Stimulated activated CD8-positive, alpha-beta memory T cell treated with anti-CD3 and anti-CD28 coated beads, Interleukin-7, amount 100 ng/mL, for 1 hour (primary cell): ENCODE results near the gene TUBA4B.

Source experiments
- DNase-seq, 2 donors: peaks; one replicate each; pipeline ENCODE4 v3.0.0-alpha.2; 2020; ENCODE audit warnings: low read depth in 2 of 2

TUBA4B gene

GRCh38 chr2:219314804-219315468 lies 61.9 kb downstream of the TUBA4B start:
- no peak for DNase-seq
